OCI-LY3 (cell line): ENCODE measurements around the gene IQGAP2.

Experiments
- H2AFZ ChIP-seq: fragments of 200-600, 300-600 bp; shearing (Covaris generic); 2 replicates; pipeline ENCODE4 v1.6.0; 2014; ENCODE audit warnings: antibody characterized with exemption, low read depth, low read length
- H3K27ac ChIP-seq: fragments of 200-600, 300-600 bp; sonication (generic); 2 replicates; pipeline ENCODE4 v1.5.1; 2014; ENCODE audit warnings: mild to moderate bottlenecking, low read length, moderate library complexity, mixed read lengths
- H3K27me3 ChIP-seq: fragments of 200-600, 300-600 bp; sonication (generic); 2 replicates; pipeline ENCODE4 v1.6.1; 2014; ENCODE audit warnings: low read depth, low read length, mixed read lengths
- H3K36me3 ChIP-seq: fragments of 200-600, 300-600 bp; sonication (generic); replicated peaks from 2 replicates; pipeline ENCODE3; 2014; ENCODE audit warnings: low read depth, low read length, mixed read lengths
- H3K4me1 ChIP-seq: fragments of 300-600, 200-600 bp; sonication (generic); 2 replicates; pipeline ENCODE4 v1.6.1; 2014; ENCODE audit warnings: low read length, mixed read lengths
- H3K4me2 ChIP-seq: fragments of 200-600, 300-600 bp; sonication (generic); 2 replicates; pipeline ENCODE4 v1.6.1; 2014; ENCODE audit warnings: low read length, mixed read lengths
- H3K4me3 ChIP-seq: fragments of 300-600, 200-600 bp; sonication (generic); 2 replicates; pipeline ENCODE4 v1.5.1; 2014; ENCODE audit warnings: antibody characterized with exemption, mild to moderate bottlenecking, low read length, moderate library complexity
- H3K79me2 ChIP-seq: fragments of 300-600, 200-600 bp; shearing (Covaris generic); 2 replicates; pipeline ENCODE4 v1.6.1; 2014; ENCODE audit warnings: mild to moderate bottlenecking, low read length, mixed read lengths
- H3K9ac ChIP-seq: fragments of 300-600, 200-600 bp; shearing (Covaris generic); 2 replicates; pipeline ENCODE4 v1.6.0; 2014; ENCODE audit warnings: mild to moderate bottlenecking, low read length, moderate library complexity
- H3K9me3 ChIP-seq: fragments of 200-600, 300-600 bp; shearing (Covaris generic); 2 replicates; pipeline ENCODE4 v1.6.1; 2014; ENCODE audit warnings: low read length, mixed read lengths; ENCODE audit not compliant: insufficient read depth
- H4K20me1 ChIP-seq: fragments of 200-600, 300-600 bp; sonication (generic); 2 replicates; pipeline ENCODE4 v1.6.1; 2016; ENCODE audit warnings: low read length, mixed read lengths; ENCODE audit not compliant: insufficient read depth
- CTCF ChIP-seq: fragments of 200-600, 300-600 bp; sonication (generic); IDR thresholded peaks from 2 replicates; pipeline ENCODE4 v1.5.1; 2014; ENCODE audit warnings: antibody characterized with exemption, low read length, low read depth
- EZH2phosphoT487 ChIP-seq: fragments of 200-600 bp; shearing (Covaris generic); IDR thresholded peaks from 2 replicates; pipeline ENCODE4 v1.6.1; 2018; ENCODE audit warnings: antibody characterized with exemption, mixed run types, low read depth

Gene IQGAP2

GRCh38 chr5:76685704-76686103 is 282.6 kb downstream of the IQGAP2 start:
- H3K27ac ChIP-seq, result no peak overlapping the region
- H4K20me1 ChIP-seq, result no peaks in the 10 kb centered on the region
- TF ChIP-seq CTCF (no peak), EZH2phosphoT487 (no peak)
- no peaks in the 10 kb centered on the region for H3K27me3 ChIP-seq
- H3K4me1 ChIP-seq, result peaks cover 5% of the 10 kb centered on the region
- H3K9me3 ChIP-seq, result no peaks in the 10 kb centered on the region
- no peak overlapping the region for H3K9ac ChIP-seq
- no peaks in the 10 kb centered on the region for H3K36me3 ChIP-seq
- no peak overlapping the region for H2AFZ ChIP-seq
- no peaks in the 10 kb centered on the region for H3K79me2 ChIP-seq
- no peak overlapping the region for H3K4me2 ChIP-seq
- no peak overlapping the region for H3K4me3 ChIP-seq

GRCh38 chr5:76688212-76688611 is 285.1 kb downstream of the IQGAP2 start:
- Histone ChIP-seq H3K79me2 (no peaks in the 10 kb centered on the region), H3K27me3 (no peaks in the 10 kb centered on the region), H3K4me2 (no peak overlapping the region), H3K36me3 (no peaks in the 10 kb centered on the region), H4K20me1 (no peaks in the 10 kb centered on the region), H3K27ac (no peak overlapping the region), H2AFZ (no peak overlapping the region), H3K9ac (no peak overlapping the region), H3K4me3 (no peak overlapping the region), H3K4me1 (peaks cover 22% of the 10 kb centered on the region), H3K9me3 (no peaks in the 10 kb centered on the region)
- no peak for TF ChIP-seq EZH2phosphoT487
- no peak for TF ChIP-seq CTCF

GRCh38 chr5:76688836-76689235 is 285.8 kb downstream of the IQGAP2 start:
- no peak overlapping the region for H3K4me2 ChIP-seq
- H3K79me2 ChIP-seq, result no peaks in the 10 kb centered on the region
- H3K27ac ChIP-seq, result no peak overlapping the region
- no peak overlapping the region for H2AFZ ChIP-seq
- H3K4me3 ChIP-seq, result no peak overlapping the region
- no peaks in the 10 kb centered on the region for H4K20me1 ChIP-seq
- peaks cover 22% of the 10 kb centered on the region for H3K4me1 ChIP-seq
- H3K36me3 ChIP-seq, result no peaks in the 10 kb centered on the region
- H3K9me3 ChIP-seq, result no peaks in the 10 kb centered on the region
- no peak overlapping the region for H3K9ac ChIP-seq
- no peaks in the 10 kb centered on the region for H3K27me3 ChIP-seq
- TF ChIP-seq EZH2phosphoT487 (no peak), CTCF (no peak)

- Histone ChIP-seq H3K4me2 (no peak overlapping the region), H3K9me3 (no peaks in the 10 kb centered on the region), H3K36me3 (no peaks in the 10 kb centered on the region), H3K4me3 (no peak overlapping the region), H3K27ac (no peak overlapping the region), H3K27me3 (peaks cover 3% of the 10 kb centered on the region; the same call in 1 of the 2 replicates), H3K9ac (no peak overlapping the region), H2AFZ (no peak overlapping the region), H3K4me1 (peaks cover 22% of the 10 kb centered on the region), H3K79me2 (no peaks in the 10 kb centered on the region), H4K20me1 (no peaks in the 10 kb centered on the region)
- no peak for TF ChIP-seq EZH2phosphoT487
- no peak for TF ChIP-seq CTCF
Observed at GRCh38 chr5:76689321-76690036, 286.4 kb downstream of the IQGAP2 start.
